GM04503 (cell line): ENCODE results near the gene SLC12A6.
"Not testable (repeated sequence)": the region's sequence is repeated elsewhere in the genome, so short reads cannot be mapped to it uniquely, and the experiment has no call there.

ENCODE experiments used
- DNase-seq: peaks from one replicate; pipeline ENCODE4 v3.0.0-alpha.2; 2012; ENCODE audit warnings: low read depth

The SLC12A6 gene

GRCh38 chr15:34357653-34358052, 20.1 kb upstream of the SLC12A6 start:
- no peak for DNase-seq

DNA sequence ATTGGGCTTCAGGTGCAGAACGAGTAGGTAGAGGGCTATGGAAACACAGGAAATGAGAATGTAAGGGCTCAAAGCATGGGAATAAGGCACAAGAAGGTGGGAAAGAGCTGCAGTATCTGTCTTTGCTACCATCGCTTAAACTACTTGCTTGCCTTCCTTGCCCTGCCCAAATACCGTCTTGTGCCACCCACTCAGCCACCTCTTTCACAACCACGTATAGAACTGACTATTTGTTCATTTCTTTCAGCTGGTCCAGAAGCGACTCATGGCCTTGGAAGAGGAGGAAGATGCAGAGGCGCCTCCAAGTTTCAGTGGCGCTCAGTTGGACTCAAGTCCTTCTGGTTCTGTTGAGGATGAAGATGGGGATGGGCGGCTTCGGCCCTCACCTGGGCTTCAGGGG, 17.7 kb upstream of the SLC12A6 start:
- no peak for DNase-seq

- DNase-seq: no peak
Measured at GRCh38 chr15:34354286-34354685, 16.7 kb upstream of the SLC12A6 start.

DNA sequence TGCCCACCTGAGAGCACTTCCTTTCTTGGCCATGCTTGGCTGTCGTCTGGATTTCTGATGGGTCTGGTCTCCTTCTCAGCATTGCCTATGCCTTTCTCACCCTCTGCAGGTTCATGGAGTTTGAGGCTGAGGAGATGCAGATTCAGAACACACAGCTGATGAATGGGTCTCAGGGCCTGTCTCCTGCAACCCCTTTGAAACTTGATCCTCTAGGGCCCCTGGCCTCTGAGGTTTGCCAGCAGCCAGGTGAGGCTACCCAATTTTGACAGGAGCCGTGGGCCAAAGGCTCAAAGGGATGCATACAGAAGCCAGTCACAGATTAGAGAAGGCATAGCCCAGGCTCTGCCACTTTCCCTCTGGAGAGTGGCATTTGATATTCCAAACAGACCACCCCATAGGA, 16.0 kb upstream of the SLC12A6 start:
- no peak for DNase-seq

- DNase-seq: not testable (repeated sequence)
Measured at GRCh38 chr15:34352996-34353395, 15.4 kb upstream of the SLC12A6 start.

DNA sequence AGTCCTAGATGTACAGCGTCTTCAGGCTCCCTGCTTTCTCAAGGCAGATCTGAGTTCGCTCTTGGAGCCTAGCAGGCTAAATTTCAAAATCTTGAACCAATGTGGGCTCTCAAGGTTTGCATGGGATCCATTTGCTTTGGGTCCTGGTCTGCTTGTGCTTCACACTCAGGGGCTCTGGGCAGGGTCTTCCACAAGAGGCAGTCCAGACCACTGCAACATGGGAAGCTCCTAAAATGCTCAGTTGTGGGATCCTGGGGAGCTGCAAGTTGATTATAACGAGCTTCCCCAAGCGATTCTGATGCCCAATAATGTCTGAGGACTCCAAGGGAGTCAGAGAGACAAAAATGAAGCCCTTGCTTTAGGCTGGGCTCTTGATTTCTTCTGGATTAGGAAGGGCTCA, 12.2 kb upstream of the SLC12A6 start:
- no peak for DNase-seq

GRCh38 chr15:34348735-34349300, 11.2 kb upstream of the SLC12A6 start:
- DNase-seq: no peak

DNA sequence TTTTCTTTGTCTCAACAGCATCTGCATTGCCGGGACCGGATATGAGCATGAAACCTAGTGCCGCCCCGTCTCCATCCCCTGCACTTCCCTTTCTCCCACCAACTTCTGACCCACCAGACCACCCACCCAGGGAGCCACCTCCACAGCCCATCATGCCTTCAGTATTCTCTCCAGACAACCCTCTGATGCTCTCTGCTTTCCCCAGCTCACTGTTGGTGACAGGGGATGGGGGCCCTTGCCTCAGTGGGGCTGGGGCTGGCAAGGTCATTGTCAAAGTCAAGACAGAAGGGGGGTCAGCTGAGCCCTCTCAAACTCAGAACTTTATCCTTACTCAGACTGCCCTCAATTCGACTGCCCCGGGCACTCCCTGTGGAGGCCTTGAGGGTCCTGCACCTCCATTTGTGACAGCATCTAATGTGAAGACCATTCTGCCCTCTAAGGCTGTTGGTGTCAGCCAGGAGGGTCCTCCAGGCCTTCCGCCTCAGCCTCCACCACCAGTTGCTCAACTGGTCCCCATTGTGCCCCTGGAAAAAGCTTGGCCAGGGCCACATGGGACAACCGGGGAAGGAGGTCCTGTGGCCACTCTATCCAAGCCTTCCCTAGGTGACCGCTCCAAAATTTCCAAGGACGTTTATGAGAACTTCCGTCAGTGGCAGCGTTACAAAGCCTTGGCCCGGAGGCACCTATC, 10.5 kb upstream of the SLC12A6 start:
- DNase-seq: no peak

GRCh38 chr15:34342737-34343575, 5.4 kb upstream of the SLC12A6 start, which contains the start of the genes NOP10 and NUTM1:
Gene NOP10 (minus strand): TSS chr15:34343136. CDS start chr15:34343073, 63 bp downstream.
Gene NUTM1 (plus strand): TSS chr15:34343315. CDS start chr15:34343697, 382 bp downstream.
- DNase-seq: peak; percentile 64

DNA sequence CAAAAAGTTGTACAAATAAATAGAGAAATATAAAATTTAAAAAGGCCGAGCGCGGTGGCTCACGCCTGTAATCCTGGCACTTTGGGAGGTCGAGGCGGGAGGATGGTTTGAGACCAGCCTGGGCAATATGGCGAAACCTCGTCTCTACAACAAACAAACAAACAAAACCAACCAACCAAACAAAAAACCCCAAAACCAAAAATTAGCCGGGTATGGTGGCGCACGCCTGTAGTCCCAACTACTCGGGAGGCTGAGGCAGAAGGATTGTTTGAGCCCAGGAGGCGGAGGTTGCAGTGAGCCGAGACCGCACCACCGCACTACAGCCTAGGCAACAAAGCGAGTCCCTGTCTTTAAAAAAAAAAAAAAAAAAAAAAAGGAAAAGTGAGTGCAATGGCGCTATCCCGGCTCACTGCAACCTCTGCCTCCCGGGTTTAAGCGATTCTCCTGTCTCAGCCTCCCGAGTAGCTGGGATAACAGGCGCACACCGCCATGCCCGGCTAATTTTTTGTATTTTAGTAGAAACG, 4.7 kb upstream of the SLC12A6 start:
- DNase-seq: not testable (repeated sequence)

- no peak for DNase-seq
Measured at GRCh38 chr15:34341381-34342212, 4.0 kb upstream of the SLC12A6 start.

DNA sequence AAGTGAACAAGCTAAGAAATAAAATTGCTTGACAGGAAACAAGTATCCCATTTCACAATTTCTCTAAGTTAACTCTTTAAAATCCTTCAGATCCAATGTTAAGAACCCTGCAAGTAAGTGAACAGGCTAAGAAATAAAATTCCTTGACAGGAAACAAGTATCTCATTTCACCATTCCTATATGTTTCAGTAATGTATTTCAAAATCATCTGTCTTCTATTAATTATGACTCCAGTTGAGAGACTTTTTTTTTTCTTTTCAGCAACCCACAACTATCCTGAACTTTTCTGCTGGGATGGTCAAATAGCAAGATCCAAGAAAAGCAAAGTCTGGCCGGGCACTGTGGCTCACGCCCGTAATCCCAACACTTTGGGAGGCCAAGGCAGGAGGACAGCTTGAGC, 2.4 kb upstream of the SLC12A6 start:
- no peak for DNase-seq

GRCh38 chr15:34338347-34338746, 766 bp upstream of the SLC12A6 start:
- no peak for DNase-seq

DNA sequence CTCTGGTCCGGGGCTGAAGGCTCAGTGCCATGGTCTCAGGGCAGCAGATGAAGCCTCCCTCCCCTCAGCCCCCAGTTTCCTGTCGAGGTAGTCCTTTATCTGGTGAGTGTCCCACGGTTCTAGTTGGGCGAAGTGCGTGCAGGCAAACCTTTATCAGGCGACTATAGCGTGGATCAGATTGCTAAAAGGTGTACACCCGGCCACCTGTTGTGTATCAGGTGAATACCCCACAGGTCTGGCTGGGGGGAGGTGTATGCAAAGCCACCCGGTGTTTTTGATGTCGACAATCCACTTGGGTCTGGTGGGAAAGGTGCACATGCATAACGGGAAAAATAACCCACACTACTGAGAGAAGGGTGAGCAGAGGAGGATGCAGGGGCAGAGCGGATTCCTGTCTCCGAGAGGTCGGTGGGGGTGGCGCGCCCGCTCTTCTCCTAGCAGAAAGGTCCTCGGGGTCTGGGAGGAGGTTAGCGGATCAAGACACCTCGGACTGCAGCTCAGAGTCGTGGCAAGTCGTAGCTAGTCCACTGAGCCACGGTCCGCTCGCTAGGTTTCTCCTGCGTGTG, 507 bp downstream of the SLC12A6 start:
- no peak for DNase-seq

DNA sequence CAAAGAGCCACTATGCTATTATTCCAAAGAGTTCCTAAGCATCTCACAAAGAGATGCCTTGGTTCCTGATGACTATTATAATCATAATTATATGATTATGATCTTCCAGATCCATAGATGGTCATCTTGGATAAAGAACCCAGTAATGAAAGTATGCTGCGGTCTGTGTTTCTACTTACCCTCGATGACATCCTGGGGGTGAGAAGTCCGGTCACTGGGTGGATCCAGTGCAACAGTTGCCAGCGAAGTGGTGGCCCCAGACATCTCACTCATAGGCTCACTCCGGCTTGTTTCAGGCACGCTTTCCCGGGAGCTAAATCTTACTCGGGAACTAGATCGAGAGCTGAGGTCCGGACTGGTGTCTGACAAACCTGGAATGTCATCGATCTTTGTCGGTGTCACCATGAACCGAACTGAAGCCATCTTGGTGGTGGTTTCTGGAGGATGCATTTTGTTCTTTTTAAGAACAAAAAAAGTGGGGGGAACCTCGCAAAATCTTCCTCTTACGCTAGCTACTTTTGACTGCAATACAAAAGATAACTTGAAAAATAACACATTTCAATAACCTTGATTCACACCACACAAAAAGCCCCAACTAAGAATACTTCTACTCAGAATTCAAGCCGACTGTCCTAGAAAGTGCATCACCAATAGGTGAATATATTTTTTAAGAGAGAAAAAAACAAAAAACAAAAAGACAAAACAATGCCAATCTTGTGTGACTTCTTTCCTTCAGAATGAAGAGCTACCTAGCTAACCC, 1.2 kb downstream of the SLC12A6 start:
- no peak for DNase-seq

DNA sequence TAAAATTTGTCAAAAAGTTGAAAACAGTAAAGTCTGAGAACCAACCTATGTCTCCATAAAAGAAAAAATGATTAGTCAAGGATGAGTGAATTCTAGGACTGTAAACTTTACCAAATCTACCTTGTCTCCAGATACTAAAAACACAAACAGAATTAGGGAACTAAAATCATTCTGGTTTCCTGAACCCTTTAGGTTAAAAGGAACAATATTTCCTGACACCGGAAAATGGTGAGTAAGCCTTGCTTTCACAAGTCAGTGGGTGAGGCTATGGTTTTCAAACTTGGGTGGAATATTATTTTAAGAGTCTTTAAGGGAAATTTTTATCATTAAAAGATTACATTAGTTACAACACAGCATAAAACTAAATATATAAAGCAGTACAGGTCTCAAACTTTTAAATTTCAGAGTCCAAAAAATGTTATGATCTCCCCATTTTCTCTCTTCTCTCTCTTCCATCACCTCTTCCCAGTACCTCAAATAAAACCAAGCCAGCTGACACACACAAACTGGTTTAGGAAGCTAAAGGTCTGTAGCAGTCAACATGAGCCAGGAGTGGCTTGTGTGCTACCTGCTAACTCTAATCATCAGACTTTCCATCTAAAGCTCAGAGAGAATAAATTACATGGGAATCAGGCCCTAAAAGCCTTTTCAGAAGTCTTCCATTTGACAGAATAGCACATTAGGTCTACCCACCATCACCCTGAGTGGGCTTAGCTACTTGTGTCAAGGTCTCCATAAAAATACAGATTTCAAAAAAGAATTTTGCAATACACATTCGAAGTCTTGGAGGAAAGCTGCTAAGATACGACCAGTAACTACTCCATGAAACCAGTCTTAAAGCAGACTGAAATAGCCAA, 2.2 kb downstream of the SLC12A6 start:
- no peak for DNase-seq

DNA sequence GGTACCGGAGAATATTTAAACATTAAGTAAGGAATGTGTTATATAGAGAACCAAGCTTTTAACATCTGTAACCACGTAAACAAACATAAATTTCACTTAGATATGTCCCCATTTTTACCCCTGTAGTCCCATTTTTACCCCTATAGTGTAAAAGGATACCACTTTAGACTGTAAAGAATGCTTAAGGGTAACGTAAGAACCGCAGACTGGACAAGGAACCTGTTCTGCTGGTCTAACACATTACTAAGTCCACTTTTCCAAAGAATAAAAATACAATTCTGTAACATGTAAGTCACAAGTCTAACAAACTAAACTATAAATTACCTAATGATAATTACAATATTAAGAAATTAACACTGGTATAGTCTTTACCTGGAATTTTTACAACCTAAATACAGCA, 2.9 kb downstream of the SLC12A6 start:
- no peak for DNase-seq

DNA sequence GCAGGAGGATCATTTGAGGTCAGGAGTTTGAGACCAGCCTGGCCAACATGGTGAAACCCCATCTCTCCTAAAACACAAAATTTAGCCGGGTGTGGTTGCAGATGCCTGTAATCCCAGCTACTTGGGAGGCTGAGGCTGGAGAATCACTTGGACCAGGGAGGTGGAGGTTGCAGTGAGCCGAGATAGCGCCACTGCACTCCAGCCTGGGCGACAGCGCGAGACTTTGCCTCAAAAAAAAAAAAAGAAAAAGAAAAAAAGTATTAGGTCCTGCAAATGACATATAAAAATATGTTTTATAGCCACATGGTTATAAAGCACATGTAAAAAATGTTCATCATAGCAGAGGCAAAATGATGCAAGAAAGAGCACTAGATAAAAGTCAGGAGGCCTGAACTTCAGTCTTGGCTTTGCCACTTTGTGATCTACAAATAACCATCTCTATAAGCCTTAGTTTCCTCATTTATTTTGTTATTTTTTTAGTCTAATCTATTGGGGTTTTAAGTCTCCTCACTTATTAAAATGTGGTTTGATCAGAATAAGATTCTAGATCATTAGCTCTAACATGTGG, 4.9 kb downstream of the SLC12A6 start:
- no peak for DNase-seq

- no peak for DNase-seq
Measured at GRCh38 chr15:34331809-34332208, 5.8 kb downstream of the SLC12A6 start.
